GM10847 (cell line): ENCODE data around the gene ADAMTSL4.

Source experiments
- POLR2A ChIP-seq: IDR thresholded peaks from 2 replicates; pipeline ENCODE4 v1.6.1; 2011; ENCODE audit not compliant: insufficient read length; ENCODE audit errors: extremely low read depth

ADAMTSL4 gene

DNA sequence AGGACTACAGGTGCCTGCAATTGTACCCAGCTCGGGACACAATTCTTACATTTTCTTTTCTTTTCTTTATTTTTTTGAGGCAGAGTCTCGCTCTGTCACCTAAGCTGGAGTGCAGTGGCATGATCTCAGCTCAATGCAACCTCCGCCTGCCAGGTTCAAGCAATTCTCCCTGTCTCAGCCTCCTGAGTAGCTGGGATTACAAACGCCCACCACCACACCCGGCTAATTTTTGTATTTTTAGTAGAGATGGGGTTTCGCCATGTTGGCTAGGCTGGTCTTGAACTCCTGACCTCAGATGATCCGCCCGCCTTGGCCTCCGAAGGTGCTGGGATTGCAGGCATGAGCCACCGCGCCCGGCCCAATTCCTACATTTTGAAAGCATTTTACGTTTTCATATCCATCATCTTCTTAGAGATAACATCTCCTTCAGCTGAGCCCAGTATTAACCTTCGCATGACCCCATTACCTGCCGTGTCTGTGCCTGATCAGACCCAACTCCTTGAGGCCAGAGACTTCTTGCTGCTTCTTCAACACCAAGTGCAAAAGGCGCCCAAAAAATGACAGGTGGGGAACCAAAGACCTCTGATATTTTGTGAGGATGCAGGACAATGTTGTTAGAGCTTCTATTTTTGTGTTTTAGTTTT, 2.8 kb upstream of the ADAMTSL4 start:
- no peak for TF ChIP-seq POLR2A

DNA sequence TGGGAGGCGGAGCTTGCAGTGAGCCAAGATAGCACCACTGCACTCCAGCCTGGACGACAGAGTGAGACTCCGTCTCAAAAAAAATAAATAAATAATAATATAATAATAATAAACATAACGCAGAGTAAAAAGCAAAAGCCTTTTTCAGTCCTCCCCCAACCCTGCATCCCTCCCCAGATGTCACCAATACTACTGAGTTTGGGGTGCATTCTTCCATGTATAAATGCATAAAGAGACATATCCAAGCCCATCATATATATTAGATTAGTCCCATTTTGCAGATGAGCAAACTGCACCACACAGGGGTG, 930 bp upstream of the ADAMTSL4 start:
- no peak for TF ChIP-seq POLR2A

DNA sequence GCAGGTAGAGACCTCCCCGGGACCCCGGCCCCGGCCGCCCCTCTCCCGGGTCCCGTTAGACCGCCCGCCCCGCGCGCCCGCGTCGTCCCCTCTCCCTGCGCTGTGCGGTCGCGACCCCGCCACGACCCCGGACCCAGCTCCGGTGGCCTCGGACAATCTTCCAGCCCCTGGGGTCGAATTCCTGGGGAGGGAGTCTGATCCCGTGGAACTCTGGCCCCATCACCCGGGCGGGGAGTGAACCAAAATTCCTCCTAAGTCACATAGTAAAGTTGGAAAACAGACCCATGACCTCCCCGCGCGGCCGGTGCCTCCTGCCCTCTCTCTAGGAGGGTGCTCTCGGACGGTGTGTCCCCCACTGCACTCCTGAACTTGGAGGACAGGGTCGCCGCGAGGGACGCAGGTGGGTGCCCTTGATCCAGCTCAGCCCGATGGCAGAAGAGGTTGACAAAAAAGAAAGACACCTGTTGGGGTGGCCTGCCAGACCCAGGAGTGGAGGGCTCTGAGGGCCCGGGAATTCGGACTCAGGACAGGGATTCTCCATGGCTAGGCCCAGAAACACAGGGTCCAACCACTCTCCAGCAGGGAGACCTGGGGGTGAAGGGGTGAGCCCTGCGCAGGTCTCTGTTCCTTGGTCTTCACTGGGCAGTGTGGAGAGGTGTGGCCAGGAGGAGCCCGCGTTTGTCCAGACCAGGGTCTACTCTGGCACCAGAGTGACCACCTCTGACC, 451 bp downstream of the ADAMTSL4 start:
- TF ChIP-seq POLR2A: no peak

DNA sequence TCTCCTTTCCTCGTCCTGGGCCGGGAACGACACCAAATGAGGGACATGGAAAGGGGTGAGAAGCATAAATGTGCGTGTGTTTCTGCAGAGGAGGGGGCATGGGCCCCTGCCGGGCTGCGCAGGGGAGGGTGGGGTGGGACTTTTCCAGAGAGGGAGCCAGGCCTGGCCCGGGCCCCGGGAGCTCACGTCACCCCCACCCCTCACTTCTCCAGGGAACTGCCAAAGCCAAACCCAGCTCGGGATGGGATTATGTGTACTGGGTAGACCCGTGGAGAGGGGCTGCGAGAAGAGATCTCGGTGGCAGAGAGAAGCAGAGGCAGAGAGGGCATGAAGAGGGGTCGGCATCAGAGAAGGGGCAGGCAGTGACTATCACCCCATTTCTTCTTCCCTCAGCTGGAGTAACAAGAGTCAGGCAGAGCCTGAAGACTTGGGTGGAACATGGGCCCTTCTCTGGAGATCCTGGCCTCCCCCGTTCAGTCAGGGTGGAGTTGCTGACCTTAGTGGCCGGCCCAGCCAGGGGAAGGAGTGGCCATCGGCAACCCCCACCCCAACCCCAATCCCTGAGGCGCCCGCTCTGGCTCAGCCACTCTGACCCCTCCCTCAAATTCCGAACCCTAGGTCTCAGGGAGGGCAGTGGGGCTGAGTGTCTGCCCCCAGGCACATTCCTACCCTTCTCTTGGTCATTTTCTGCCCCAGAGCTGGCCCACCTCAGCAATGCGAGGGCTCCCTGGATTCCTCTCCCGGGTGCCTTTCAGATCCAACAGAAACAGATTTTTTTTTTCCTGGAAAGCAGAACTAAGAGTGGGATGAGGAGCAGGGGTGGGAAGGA, 1.2 kb downstream of the ADAMTSL4 start:
- TF ChIP-seq POLR2A: no peak

DNA sequence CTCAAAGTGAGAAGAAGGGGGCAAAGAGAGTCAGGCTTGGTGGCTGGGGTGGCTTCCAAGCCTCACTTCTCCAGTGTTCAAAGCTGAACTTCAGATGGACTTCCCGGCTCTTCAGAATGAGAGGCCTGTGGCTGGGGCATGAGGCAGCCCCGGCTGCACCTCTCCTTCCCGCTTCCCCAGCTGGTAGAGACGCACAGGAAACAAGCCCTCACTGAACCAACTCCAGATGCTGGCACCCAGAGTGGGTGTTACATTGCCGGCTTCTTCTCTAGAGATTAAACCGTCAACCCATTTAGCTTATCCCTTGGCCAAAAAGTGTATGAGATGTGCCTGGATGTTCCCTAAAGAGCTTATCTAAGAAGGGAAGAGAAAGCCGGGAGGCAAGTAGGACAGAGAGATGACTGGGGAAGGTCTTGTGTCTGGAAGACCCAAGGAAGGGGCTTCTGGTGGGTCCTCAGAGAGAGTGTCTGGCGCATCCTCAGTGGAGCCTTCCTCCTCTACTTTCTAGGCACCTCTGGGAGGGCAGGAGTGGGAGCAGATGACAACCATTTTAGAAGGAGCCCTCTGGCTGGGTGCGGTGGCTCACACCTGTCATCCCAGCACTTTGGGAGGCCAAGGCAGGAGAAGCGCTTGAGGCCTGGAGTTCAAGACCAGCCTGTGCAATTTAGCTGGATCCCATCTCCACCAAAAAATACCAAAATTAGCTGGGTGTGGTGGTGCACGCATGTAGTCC, 2.0 kb downstream of the ADAMTSL4 start:
- TF ChIP-seq POLR2A: no peak

DNA sequence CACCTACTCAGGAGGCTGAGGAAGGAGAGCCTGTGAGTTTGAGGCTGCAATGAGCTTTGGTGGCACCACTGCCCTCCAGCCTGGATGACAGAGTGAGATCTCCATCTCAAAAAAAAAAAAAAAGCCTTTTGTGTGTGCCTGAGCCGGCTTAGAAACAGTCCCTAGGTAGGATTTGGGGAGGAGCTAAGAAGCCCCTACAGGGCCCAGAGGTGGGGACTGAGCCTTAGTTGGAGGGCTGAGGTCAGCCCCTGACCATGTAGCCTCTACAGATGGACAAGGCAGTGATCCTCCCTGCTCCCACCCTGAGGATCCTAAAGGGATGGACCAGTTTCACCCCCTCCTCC, 2.5 kb downstream of the ADAMTSL4 start:
- no peak for TF ChIP-seq POLR2A

DNA sequence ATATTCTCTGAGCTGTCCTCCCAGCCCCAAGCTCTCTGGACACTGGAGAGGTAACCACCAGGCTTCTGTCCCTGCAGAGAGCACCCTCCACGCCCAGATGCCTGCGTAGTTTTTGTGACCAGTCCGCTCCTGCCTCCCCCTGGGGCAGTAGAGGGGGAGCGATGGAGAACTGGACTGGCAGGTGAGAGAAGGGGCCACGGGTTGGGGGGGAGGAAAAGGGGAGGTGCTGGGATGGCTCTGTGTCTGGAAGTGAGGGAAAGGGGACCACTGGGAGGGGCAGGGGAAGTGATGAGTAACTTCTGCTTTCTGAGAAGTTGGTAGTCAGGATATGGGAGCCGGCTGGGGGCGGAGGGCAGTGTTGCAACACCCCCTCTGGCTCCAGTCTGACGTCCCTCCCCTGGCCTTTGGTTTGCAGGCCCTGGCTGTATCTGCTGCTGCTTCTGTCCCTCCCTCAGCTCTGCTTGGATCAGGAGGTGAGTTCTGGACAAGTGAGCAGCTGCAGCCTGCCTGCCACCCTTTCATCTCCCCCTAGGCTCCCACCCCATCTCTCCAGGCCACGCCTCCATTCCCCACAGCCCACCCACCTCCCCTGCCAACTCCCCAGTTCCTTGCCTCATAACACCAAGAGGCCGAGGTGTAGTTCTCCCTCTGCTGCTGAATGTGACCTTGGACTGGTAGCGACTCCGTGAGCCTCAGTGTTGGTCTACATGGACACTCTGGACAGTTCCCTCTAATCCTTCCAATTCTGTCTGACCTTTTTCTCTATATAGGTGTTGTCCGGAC, 3.1 kb downstream of the ADAMTSL4 start:
- no peak for TF ChIP-seq POLR2A

DNA sequence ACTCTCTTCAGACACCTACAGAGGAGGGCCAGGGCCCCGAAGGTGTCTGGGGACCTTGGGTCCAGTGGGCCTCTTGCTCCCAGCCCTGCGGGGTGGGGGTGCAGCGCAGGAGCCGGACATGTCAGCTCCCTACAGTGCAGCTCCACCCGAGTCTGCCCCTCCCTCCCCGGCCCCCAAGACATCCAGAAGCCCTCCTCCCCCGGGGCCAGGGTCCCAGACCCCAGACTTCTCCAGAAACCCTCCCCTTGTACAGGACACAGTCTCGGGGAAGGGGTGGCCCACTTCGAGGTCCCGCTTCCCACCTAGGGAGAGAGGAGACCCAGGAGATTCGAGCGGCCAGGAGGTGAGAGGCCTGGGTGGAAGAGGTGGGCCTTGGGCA, 3.7 kb downstream of the ADAMTSL4 start:
- TF ChIP-seq POLR2A: no peak

DNA sequence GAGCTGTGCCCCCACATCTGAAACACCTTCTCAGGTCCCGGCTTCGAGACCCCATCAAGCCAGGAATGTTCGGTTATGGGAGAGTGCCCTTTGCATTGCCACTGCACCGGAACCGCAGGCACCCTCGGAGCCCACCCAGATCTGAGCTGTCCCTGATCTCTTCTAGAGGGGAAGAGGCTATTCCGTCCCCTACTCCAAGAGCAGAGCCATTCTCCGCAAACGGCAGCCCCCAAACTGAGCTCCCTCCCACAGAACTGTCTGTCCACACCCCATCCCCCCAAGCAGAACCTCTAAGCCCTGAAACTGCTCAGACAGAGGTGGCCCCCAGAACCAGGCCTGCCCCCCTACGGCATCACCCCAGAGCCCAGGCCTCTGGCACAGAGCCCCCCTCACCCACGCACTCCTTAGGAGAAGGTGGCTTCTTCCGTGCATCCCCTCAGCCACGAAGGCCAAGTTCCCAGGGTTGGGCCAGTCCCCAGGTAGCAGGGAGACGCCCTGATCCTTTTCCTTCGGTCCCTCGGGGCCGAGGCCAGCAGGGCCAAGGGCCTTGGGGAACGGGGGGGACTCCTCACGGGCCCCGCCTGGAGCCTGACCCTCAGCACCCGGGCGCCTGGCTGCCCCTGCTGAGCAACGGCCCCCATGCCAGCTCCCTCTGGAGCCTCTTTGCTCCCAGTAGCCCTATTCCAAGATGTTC, 4.3 kb downstream of the ADAMTSL4 start:
- TF ChIP-seq POLR2A: no peak

DNA sequence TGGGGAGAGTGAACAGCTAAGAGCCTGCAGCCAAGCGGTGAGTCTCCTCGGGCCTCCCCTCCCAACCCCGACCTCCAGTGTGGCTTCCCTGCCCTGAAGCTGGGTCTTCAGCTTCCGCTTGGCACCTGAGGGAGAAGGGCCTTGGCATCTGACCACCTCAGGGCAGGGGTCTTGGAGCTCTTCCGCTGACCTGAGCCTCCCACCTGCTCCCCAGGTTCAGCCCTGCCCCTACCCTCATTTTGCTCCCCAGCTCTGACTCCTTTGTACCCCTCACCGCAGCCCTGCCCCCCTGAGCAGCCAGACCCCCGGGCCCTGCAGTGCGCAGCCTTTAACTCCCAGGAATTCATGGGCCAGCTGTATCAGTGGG, 4.9 kb downstream of the ADAMTSL4 start:
- no peak for TF ChIP-seq POLR2A

DNA sequence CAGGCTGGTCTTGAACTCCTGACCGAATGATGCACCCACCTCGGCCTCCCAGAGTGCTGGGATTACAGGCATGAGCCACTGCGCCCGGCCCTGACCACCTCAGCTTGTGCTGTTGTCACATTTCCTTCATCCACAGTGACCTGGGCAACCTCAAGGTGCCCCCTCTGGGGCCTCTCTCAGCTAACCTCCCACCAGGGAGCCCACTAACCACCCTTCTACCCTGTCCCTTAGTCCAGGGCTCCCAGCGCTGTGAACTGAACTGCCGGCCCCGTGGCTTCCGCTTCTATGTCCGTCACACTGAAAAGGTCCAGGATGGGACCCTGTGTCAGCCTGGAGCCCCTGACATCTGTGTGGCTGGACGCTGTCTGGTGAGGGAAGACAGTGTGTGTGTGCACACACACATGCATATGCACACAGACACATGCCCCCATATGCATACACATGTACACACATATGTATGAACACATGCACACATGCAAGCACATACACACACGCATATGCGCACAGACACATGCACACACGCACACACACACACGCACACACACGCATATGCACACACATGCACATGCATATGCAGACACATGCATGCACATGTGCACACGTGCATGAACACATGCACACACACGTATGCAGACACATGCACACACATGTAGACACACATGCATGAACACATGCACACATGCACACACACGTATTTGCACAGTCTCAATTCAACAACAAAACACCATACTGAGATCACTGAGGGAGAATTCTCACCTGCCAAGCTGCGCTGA, 6.2 kb downstream of the ADAMTSL4 start:
- TF ChIP-seq POLR2A: no peak

DNA sequence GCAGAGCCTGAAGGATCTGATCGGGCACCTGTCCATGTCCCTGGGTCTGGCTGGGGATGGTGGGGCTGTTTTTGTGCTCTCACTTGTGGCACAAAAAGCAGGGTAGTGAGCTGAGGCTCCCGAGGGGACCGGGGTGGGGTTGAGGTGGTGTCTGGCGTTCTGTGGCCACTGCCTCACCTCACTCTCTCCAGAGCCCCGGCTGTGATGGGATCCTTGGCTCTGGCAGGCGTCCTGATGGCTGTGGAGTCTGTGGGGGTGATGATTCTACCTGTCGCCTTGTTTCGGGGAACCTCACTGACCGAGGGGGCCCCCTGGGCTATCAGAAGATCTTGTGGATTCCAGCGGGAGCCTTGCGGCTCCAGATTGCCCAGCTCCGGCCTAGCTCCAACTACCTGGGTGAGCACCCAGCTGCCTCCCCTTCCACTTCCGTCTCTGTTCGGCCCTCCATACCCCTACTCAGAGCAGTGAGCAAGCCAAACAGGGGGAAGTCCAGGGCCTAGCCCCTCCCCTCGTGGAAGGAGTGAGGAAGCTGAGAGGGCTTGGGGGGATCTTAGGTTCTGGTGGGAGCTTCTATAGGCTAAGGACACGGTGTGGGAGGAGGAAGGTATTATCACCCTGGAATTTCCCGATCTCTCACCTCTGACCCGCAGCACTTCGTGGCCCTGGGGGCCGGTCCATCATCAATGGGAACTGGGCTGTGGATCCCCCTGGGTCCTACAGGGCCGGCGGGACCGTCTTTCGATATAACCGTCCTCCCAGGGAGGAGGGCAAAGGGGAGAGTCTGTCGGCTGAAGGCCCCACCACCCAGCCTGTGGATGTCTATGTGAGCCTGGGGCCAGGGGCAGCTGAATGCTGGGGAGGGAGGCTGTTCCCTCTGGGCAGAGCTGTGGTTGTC, 7.0 kb downstream of the ADAMTSL4 start:
- no peak for TF ChIP-seq POLR2A

DNA sequence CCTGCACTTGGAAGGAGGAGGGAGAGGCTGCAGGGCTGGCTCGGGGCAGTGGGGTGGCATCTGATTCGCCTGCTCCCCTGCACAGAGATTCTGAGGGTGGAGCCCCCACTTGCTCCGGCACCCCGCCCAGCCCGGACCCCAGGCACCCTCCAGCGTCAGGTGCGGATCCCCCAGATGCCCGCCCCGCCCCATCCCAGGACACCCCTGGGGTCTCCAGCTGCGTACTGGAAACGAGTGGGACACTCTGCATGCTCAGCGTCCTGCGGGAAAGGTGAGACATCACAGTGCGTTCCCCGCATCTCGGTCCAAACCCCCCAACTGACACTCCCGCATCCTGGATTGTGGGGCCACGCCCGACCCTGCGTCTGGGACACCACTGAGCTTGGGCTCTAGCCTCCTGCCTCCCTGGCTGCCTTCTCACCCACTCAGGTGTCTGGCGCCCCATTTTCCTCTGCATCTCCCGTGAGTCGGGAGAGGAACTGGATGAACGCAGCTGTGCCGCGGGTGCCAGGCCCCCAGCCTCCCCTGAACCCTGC, 7.9 kb downstream of the ADAMTSL4 start:
- TF ChIP-seq POLR2A: no peak

DNA sequence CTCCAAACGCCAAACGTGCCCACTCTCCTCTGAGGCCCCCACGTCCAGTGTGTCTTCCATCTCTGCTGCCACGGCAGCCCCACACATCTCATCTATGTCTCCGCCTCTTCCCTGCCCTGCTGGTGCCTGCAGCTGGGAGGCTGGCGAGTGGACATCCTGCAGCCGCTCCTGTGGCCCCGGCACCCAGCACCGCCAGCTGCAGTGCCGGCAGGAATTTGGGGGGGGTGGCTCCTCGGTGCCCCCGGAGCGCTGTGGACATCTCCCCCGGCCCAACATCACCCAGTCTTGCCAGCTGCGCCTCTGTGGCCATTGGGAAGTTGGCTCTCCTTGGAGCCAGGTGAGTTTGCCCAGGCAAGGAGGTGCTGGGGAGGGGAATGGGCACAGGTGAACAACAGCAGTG, 8.6 kb downstream of the ADAMTSL4 start:
- no peak for TF ChIP-seq POLR2A
